ENCODE results near the gene CSNK1E. TPM values are rescaled to one million over a fixed set of nuclear protein-coding genes. Genes with fewer than 3 reads are reported as not detected.

The CSNK1E gene
- total and polyA plus RNA-seq, 2 of the 4 experiments (the other 2 are of a cell fraction) = 116 to 276 TPM

- no peak overlapping the region for H3K27ac ChIP-seq (ENCODE audit: insufficient read depth, low read length)
- H3K79me1 ChIP-seq (ENCODE audit: low read depth in 1 of 2, low read length in 2 of 2) = peaks cover 18 to 97% of the 10 kb centered on the region in 2 experiments
- intact Hi-C loops (cut with micrococcal nuclease) = no loop called here
- no peak overlapping the region for H2BK120ac ChIP-seq (ENCODE audit: low read depth, low read length)
- WGBS, 2 experiments (ENCODE audit: extremely low coverage in 2 of 2, insufficient read length in 1 of 2) = 90% methylated on average over 3 of the region's 3 CpGs; no CpG with 5 or more reads in 1 of the 2 experiments
- no peak overlapping the region for H3K4me3 ChIP-seq (ENCODE audit: insufficient read depth, low read depth, low read length)
- dilution Hi-C loops (cut with HindIII; ENCODE audit: low sequenced_read_pairs, unreplicated experiment) = no loop called here
- H3K4ac ChIP-seq (ENCODE audit: low read depth, low read length) = no peak overlapping the region
- ChIA-PET CTCF (no interaction called here), POLR2A (ENCODE audit: unreplicated experiment) (no interaction called here)
- H3K14ac ChIP-seq (replicated peaks; ENCODE audit: low read depth, low read length) = no peak overlapping the region
- no peak overlapping the region for H2AK5ac ChIP-seq (ENCODE audit: low read depth, low read length)
- H3K27me3 ChIP-seq (ENCODE audit: control insufficient read depth, insufficient read depth, low read length) = no peaks in the 10 kb centered on the region
- TF ChIP-seq USF2 (IDR thresholded peaks at IDR 0.05; ENCODE audit: low read depth, low read length) (no peak), RCOR1 (IDR thresholded peaks at IDR 0.05; ENCODE audit: insufficient replicate concordance, low read length) (no peak), CEBPB (IDR thresholded peaks at IDR 0.05; ENCODE audit: low read depth, low read length) (no peak), SMC3 (IDR thresholded peaks at IDR 0.05; ENCODE audit: low read depth, low read length) (no peak), MAFK (IDR thresholded peaks at IDR 0.05; ENCODE audit: low read depth, low read length) (no peak), MXI1 (IDR thresholded peaks at IDR 0.05; ENCODE audit: borderline replicate concordance, low read depth, low read length) (no peak), CHD1 (IDR thresholded peaks at IDR 0.05; ENCODE audit: low read depth, low read length) (no peak), BHLHE40 (IDR thresholded peaks at IDR 0.05; ENCODE audit: low read depth, low read length) (no peak), RFX5 (IDR thresholded peaks at IDR 0.05; ENCODE audit: low read depth, low read length) (no peak), RAD21 (IDR thresholded peaks at IDR 0.05; ENCODE audit: low read length) (no peak), POLR2A (IDR thresholded peaks at IDR 0.05; ENCODE audit: low read depth, low read length) (no peak), ELK1 (IDR thresholded peaks at IDR 0.05; ENCODE audit: borderline replicate concordance, low read depth, low read length) (no peak), FOS (IDR thresholded peaks at IDR 0.05; ENCODE audit: low read depth, low read length) (no peak), MAZ (IDR thresholded peaks at IDR 0.05; ENCODE audit: borderline replicate concordance, low read depth, low read length) (no peak), CTCF (conservative IDR thresholded peaks at IDR 0.05; ENCODE audit: low read depth, low read length) (no peak), NFE2L2 (IDR thresholded peaks at IDR 0.05; ENCODE audit: low read depth, low read length) (no peak)
- no peak overlapping the region for H2BK20ac ChIP-seq (ENCODE audit: low read depth, low read length)
- no peak overlapping the region for H2AFZ ChIP-seq (replicated peaks; ENCODE audit: low read length, poor library complexity)
- no peak overlapping the region for H2AK9ac ChIP-seq (replicated peaks; ENCODE audit: low read depth, low read length, poor library complexity)
- H2BK15ac ChIP-seq (ENCODE audit: low read depth, low read length) = no peak overlapping the region
- no peak overlapping the region; the same call in 1 of the 2 replicates for H3K23ac ChIP-seq (ENCODE audit: low read depth, low read length)
- no peak overlapping the region for H3K56ac ChIP-seq (ENCODE audit: extremely low read depth, insufficient read depth, low read length)
- peaks cover 100% of the 10 kb centered on the region for H4K20me1 ChIP-seq (ENCODE audit: insufficient read depth, low read length)
- no peak overlapping the region for H3K4me2 ChIP-seq (ENCODE audit: low read depth, low read length)
- BruUV-seq (replicated peaks) = no TSS peak
- no peak for ATAC-seq (ENCODE audit: low read depth)
- H3K18ac ChIP-seq (ENCODE audit: low read depth, low read length) = no peak overlapping the region
- H4K5ac ChIP-seq (ENCODE audit: low read depth, low read length) = no peak overlapping the region
- H3K36me3 ChIP-seq (ENCODE audit: control insufficient read depth, insufficient read depth, low read length) = peaks cover 88% of the 10 kb centered on the region
- no peak overlapping the region for H4K8ac ChIP-seq (ENCODE audit: low read depth in 2 of 2, low read length in 2 of 2)
- peaks cover 16% of the 10 kb centered on the region for H3K9me1 ChIP-seq (ENCODE audit: insufficient read depth, low read length)
- no peak for DNase-seq
- H3K4me1 ChIP-seq (ENCODE audit: control insufficient read depth, insufficient read depth, low read length) = peaks cover 15% of the 10 kb centered on the region
- H3K9me3 ChIP-seq (ENCODE audit: control insufficient read depth, insufficient read depth, low read length) = no peaks in the 10 kb centered on the region
- no peak overlapping the region for H4K91ac ChIP-seq (ENCODE audit: insufficient read depth, low read depth, low read length)
- H2BK5ac ChIP-seq (ENCODE audit: low read depth, low read length, poor library complexity, severe bottlenecking) = no peak overlapping the region
- in situ Hi-C loops (cut with MboI; ENCODE audit: low sequenced_read_pairs) = no loop called here
- H3K9ac ChIP-seq (ENCODE audit: low read depth, low read length) = no peak overlapping the region
Measured at GRCh38 chr22:38300946-38301345, 16.3 kb downstream of the CSNK1E start.

Measured in IMR-90 (cell line).